SK-N-SH (cell line): ENCODE measurements around the gene OR51D1. TPM values are rescaled to one million over a fixed set of nuclear protein-coding genes. Genes with fewer than 3 reads are reported as not detected.
A peak's percentile ranks its signal among the peaks of the same experiment; 100 is the strongest.

Source experiments
- CTCF ChIA-PET: fragments of 300-600, 350-600 bp; formaldehyde crosslinking; extraction: SDS; loops from one replicate; lab custom pipeline; 2021; lab: Yijun Ruan, JAX
- POLR2A ChIA-PET: fragments of 350-600 bp; sonication (Branson Sonifier 250); formaldehyde crosslinking; extraction: SDS; loops from one replicate; lab custom pipeline; 2020; ENCODE audit warnings: antibody characterized with exemption, inconsistent platforms; lab: Yijun Ruan, JAX
- DNase-seq: peaks from one replicate; pipeline ENCODE4 v3.0.0; 2012
- H2AFZ ChIP-seq: fragments of 200-600 bp; sonication (generic); 2 replicates; pipeline ENCODE4 v1.8.1; 2016; ENCODE audit warnings: antibody characterized with exemption, mild to moderate bottlenecking, low read depth
- H3F3A ChIP-seq: fragments of 200-600 bp; sonication (generic); replicated peaks from 2 replicates; pipeline ENCODE3; 2016; ENCODE audit warnings: antibody characterized with exemption, mild to moderate bottlenecking; ENCODE audit not compliant: insufficient read depth
- H3K27ac ChIP-seq, 2 experiments: fragments of 200-500 bp in 1 of 2; fragments of 200-600 bp in 1 of 2; sonication (Bioruptor generic) in 1 of 2; sonication (generic), shearing (Covaris generic) in 1 of 2; 2 replicates each; pipeline versions ENCODE4 v1.5.1 to v1.6.1; 2014 to 2016; ENCODE audit warnings: low read depth in 2 of 2, inconsistent platforms in 1 of 2, low read length in 1 of 2, mild to moderate bottlenecking in 1 of 2, mixed read lengths in 1 of 2
- H3K27me3 ChIP-seq: fragments of 200-600 bp; sonication (generic), shearing (Covaris generic); 2 replicates; pipeline ENCODE4 v1.6.1; 2016; ENCODE audit warnings: mixed run types; ENCODE audit not compliant: insufficient read depth
- H3K36me3 ChIP-seq, 2 experiments: fragments of 200-500 bp in 1 of 2; fragments of 200-600 bp in 1 of 2; sonication (Bioruptor generic) in 1 of 2; sonication (generic) in 1 of 2; replicated peaks in 1 of 2; 2 replicates each; pipeline versions ENCODE3 to v1.5.1; 2014 to 2016; ENCODE audit warnings: low read length in 1 of 2, mild to moderate bottlenecking in 1 of 2; ENCODE audit not compliant: insufficient read depth in 2 of 2, control insufficient read depth in 1 of 2
- H3K4me1 ChIP-seq, 2 experiments: fragments of 200-500 bp in 1 of 2; fragments of 200-600 bp in 1 of 2; sonication (Bioruptor generic) in 1 of 2; sonication (generic), shearing (Covaris generic) in 1 of 2; 2 replicates each; pipeline versions ENCODE4 v1.5.1 to v1.6.1; 2014 to 2016; ENCODE audit warnings: low read depth in 1 of 2, low read length in 1 of 2, mixed run types in 1 of 2; ENCODE audit not compliant: insufficient read depth in 2 of 2, control insufficient read depth in 1 of 2
- H3K4me2 ChIP-seq: fragments of 200-600 bp; sonication (generic), shearing (Covaris generic); 2 replicates; pipeline ENCODE4 v1.6.1; 2017; ENCODE audit warnings: mixed run types
- H3K4me3 ChIP-seq, 2 experiments: fragments of 200-500 bp in 1 of 2; fragments of 200-600 bp in 1 of 2; sonication (Bioruptor generic) in 1 of 2; sonication (generic), shearing (Covaris generic) in 1 of 2; 2 replicates each; pipeline versions ENCODE4 v1.5.1 to v1.8.1; 2014 to 2016; ENCODE audit warnings: low read depth in 2 of 2, inconsistent platforms in 1 of 2, low read length in 1 of 2, mild to moderate bottlenecking in 1 of 2, mixed read lengths in 1 of 2, moderate library complexity in 1 of 2
- H3K79me2 ChIP-seq: fragments of 200-600 bp; sonication (generic); 2 replicates; pipeline ENCODE4 v1.8.1; 2017; ENCODE audit warnings: mild to moderate bottlenecking; ENCODE audit not compliant: insufficient read depth
- H3K9ac ChIP-seq: fragments of 200-600 bp; sonication (generic); 2 replicates; pipeline ENCODE4 v1.6.1; 2017; ENCODE audit warnings: mixed run types
- H3K9me2 ChIP-seq: fragments of 200-600 bp; sonication (generic); 2 replicates; pipeline ENCODE4 v1.6.1; 2017; ENCODE audit warnings: mixed run types
- H3K9me3 ChIP-seq: fragments of 200-600 bp; sonication (generic); 2 replicates; pipeline ENCODE4 v1.6.1; 2017; ENCODE audit warnings: mixed run types, mild to moderate bottlenecking, moderate library complexity
- H4K20me1 ChIP-seq: fragments of 200-600 bp; sonication (generic); 2 replicates; pipeline ENCODE4 v1.6.1; 2017; ENCODE audit warnings: mild to moderate bottlenecking, mixed run types; ENCODE audit not compliant: insufficient read depth
- CHD2 ChIP-seq: fragments of 150-350 bp; IDR thresholded peaks from 2 replicates; pipeline ENCODE4 v1.6.1; 2018; ENCODE audit warnings: low read length; ENCODE audit not compliant: partially characterized antibody
- ELF1 ChIP-seq: IDR thresholded peaks from 2 replicates; pipeline ENCODE4 v1.4.0; 2012
- EZH2phosphoT487 ChIP-seq: fragments of 200-600 bp; sonication (generic); IDR thresholded peaks from 2 replicates; pipeline ENCODE4 v1.6.1; 2017; ENCODE audit warnings: low read depth, mixed run types, mild to moderate bottlenecking, antibody characterized with exemption, moderate library complexity, borderline replicate concordance
- FOXJ3 ChIP-seq: sonication (generic); formaldehyde crosslinking; IDR thresholded peaks from 2 replicates; pipeline ENCODE4 v1.5.1; 2020; ENCODE audit warnings: mild to moderate bottlenecking, missing genetic modification reagents
- FOXM1 ChIP-seq: IDR thresholded peaks from 2 replicates; pipeline ENCODE4 v1.4.0; 2012; ENCODE audit warnings: low read depth, mild to moderate bottlenecking
- GABPA ChIP-seq: IDR thresholded peaks from 2 replicates; pipeline ENCODE4 v1.4.0; 2012; ENCODE audit warnings: low read depth, mild to moderate bottlenecking
- GATA2 ChIP-seq: sonication (generic); formaldehyde crosslinking; IDR thresholded peaks from 2 replicates; pipeline ENCODE4 v1.5.0; 2020; ENCODE audit warnings: mild to moderate bottlenecking, missing genetic modification reagents
- JUND ChIP-seq: IDR thresholded peaks from 2 replicates; pipeline ENCODE4 v1.4.0; 2012
- MEF2A ChIP-seq: IDR thresholded peaks from 2 replicates; pipeline ENCODE4 v1.4.0; 2012; ENCODE audit warnings: low read depth, borderline replicate concordance
- MXI1 ChIP-seq: IDR thresholded peaks from 2 replicates; pipeline ENCODE4 v1.6.1; 2012; ENCODE audit warnings: mild to moderate bottlenecking, low read depth, low read length, improper control_type of control experiment
- NRF1 ChIP-seq: IDR thresholded peaks from 2 replicates; pipeline ENCODE4 v1.6.1; 2012; ENCODE audit warnings: low read depth, mild to moderate bottlenecking, low read length
- POLR2AphosphoS5 ChIP-seq: IDR thresholded peaks from 2 replicates; pipeline ENCODE4 v1.6.1; 2012; ENCODE audit warnings: low read depth, low read length
- RAD21 ChIP-seq: IDR thresholded peaks from 2 replicates; pipeline ENCODE4 v1.6.1; 2012; ENCODE audit warnings: mild to moderate bottlenecking, low read length
- RCOR1 ChIP-seq: fragments of 150-350 bp; IDR thresholded peaks from 2 replicates; pipeline ENCODE4 v1.6.1; 2017; ENCODE audit warnings: antibody characterized with exemption, low read length
- RFX5 ChIP-seq: IDR thresholded peaks from 2 replicates; pipeline ENCODE4 v1.6.1; 2012; ENCODE audit warnings: mild to moderate bottlenecking, improper control_type of control experiment, low read length
- SMC3 ChIP-seq: IDR thresholded peaks from 2 replicates; pipeline ENCODE4 v1.6.1; 2012; ENCODE audit warnings: low read depth, low read length, improper control_type of control experiment
- TAF1 ChIP-seq: IDR thresholded peaks from 2 replicates; pipeline ENCODE4 v1.6.1; 2012; ENCODE audit warnings: low read depth, mild to moderate bottlenecking, low read length, moderate library complexity, borderline replicate concordance
- TCF12 ChIP-seq: IDR thresholded peaks from 2 replicates; pipeline ENCODE4 v1.4.0; 2012
- WGBS: methylation state at CpG from one replicate; pipeline ENCODE4 v1.1.6; 2017; ENCODE audit warnings: low lambda C conversion rate; 5-methylcytosine and 5-hydroxymethylcytosine counted together
- polyA plus RNA-seq, 3 experiments: library from polyadenylated mRNA; depleted of rRNA; stranded (reverse); fragments of >200 nt; gene quantifications; 2 replicates each; pipeline ENCODE4 v1.2.3, GENCODE V29; 2012
- TF ChIP-seq, protein P1 (sequence below): IDR thresholded peaks from 2 replicates; pipeline ENCODE4; 2012
- TF ChIP-seq, protein P2 (sequence below): fragments of 150-350 bp; IDR thresholded peaks from 2 replicates; pipeline ENCODE4 v1.6.1; 2017; ENCODE audit warnings: antibody characterized with exemption, low read length, low read depth, borderline replicate concordance
- TF ChIP-seq, protein P3 (sequence below): IDR thresholded peaks from 2 replicates; pipeline ENCODE4 v1.6.1; 2012; ENCODE audit warnings: mild to moderate bottlenecking, low read depth, low read length, moderate library complexity
- TF ChIP-seq, protein P4 (sequence below): IDR thresholded peaks from 2 replicates; pipeline ENCODE4 v1.4.0; 2012; ENCODE audit warnings: low read depth, borderline replicate concordance
- TF ChIP-seq, protein P5 (sequence below): IDR thresholded peaks from 2 replicates; pipeline ENCODE4 v1.4.0; 2012; ENCODE audit warnings: low read depth
- TF ChIP-seq, protein P6 (sequence below): fragments of 200-600 bp; sonication (generic); IDR thresholded peaks from 2 replicates; pipeline ENCODE4 v1.6.1; 2017; ENCODE audit warnings: antibody characterized with exemption, mild to moderate bottlenecking, moderate library complexity

The OR51D1 gene
- polyA plus RNA-seq, 1 of the 3 experiments (the other 2 are of a cell fraction) = not detected

DNA sequence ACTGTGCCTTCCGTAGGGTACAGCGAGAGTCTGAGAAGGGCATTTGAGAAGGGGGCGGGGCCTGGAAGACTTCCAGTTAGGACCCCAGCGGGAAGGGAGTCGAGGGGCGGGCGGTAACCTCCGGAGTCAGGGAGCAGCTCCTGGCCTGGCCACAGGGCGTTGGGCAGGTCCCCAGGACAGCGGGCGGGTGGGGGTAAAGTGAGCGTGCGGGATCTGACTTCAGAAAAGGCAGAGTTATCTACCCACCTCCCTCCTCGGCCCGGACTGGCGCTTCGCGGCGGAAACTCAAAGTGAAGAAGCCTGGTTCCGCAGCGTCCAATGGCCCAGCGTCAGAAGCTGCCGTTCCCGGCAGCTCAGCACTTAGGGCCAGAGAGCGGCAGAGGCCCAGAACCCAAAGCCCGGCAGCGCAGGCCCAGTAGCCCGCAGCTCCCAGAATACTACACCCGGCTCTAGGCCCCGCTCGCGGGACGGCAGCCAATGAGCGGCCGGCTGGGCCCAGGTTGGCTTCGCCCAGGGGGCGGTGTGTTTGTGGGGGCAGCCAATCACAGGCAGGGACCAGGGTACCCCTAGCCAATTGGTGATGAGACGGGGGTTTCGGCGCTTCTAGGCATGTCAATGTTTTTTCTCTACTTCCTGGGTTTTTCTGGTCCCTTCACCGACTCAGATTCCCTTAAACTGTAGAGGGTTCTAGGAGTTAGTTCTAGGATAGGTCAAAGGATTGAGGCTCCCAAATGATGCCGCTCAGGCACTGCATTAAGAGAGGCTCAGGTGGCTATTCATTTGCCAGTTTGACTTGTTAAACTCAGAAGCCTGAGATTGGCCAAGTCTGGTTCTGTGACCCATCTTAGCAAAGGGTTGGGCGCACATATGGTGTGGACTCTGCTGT, 29.3 kb upstream of the OR51D1 start, which contains the start of gene TRIM68:
Gene TRIM68 (minus strand): TSS at position 451 of the 886 bp plus-strand sequence. CDS start 2,727 bp downstream, outside the sequence.
- CTCF ChIA-PET = interaction anchor here (0.6 to 2.9 kb wide), 5 partner anchors 9 to 57 kb away, joined by 3 to 10 read pairs (median 4); partner anchors contain the start of gene OR51D1
- H3K27ac ChIP-seq = peak within 1 kb of the TSS; percentile 80 to 89
- POLR2A ChIA-PET = interaction anchor here (1.2 kb wide), 1 partner anchor 9 kb away, joined by 4 read pairs; no protein-coding TSS in a partner anchor
- H3K79me2 ChIP-seq = no peaks in the 10 kb centered on the region; the same call in 1 of the 2 replicates
- peak within 1 kb of the TSS; percentile 76 for H3K4me2 ChIP-seq
- H4K20me1 ChIP-seq = no peaks in the 10 kb centered on the region
- peak within 1 kb of the TSS; percentile 73 to 79 for H3K4me3 ChIP-seq
- H3K9me3 ChIP-seq = no peaks in the 10 kb centered on the region
- H3K36me3 ChIP-seq = peaks cover 12 to 15% of the 10 kb centered on the region in 2 experiments
- H3K4me1 ChIP-seq = peaks cover 0 to 10% of the 10 kb centered on the region in 2 experiments; a peak in 3 of 4 replicates
- peak within 1 kb of the TSS; percentile 81 for H3K9ac ChIP-seq
- peak; percentile 96 for DNase-seq
- WGBS = 7% methylated on average over 27 of the region's 43 CpGs
- H3K9me2 ChIP-seq = no peaks in the 10 kb centered on the region
- peak within 1 kb of the TSS; percentile 97 for H2AFZ ChIP-seq
- H3F3A ChIP-seq = no peaks in the 10 kb centered on the region
- no peaks in the 10 kb centered on the region for H3K27me3 ChIP-seq
- TF ChIP-seq GABPA (peak; percentile 35; the same call in 1 of the 2 replicates), NRF1 (peak; percentile 63), CHD2 (peak; percentile 70), RFX5 (peak; percentile 76; the same call in 1 of the 2 replicates), GATA2 (CRISPR knock-in tag) (no peak), ELF1 (peak; percentile 92), RAD21 (no peak), SMC3 (no peak), JUND (no peak), RCOR1 (peak; percentile 23; the same call in 1 of the 2 replicates), TCF12 (no peak), POLR2AphosphoS5 (peak; percentile 77), MXI1 (0 out of 2 replicates have a peak, but pooled peaks have one; percentile 28), FOXM1 (no peak), TAF1 (peak; percentile 50), MEF2A (no peak), EZH2phosphoT487 (no peak), FOXJ3 (CRISPR knock-in tag) (no peak)
- TF ChIP-seq, protein P1, sequence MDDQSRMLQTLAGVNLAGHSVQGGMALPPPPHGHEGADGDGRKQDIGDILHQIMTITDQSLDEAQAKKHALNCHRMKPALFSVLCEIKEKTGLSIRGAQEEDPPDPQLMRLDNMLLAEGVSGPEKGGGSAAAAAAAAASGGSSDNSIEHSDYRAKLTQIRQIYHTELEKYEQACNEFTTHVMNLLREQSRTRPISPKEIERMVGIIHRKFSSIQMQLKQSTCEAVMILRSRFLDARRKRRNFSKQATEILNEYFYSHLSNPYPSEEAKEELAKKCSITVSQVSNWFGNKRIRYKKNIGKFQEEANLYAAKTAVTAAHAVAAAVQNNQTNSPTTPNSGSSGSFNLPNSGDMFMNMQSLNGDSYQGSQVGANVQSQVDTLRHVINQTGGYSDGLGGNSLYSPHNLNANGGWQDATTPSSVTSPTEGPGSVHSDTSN = no peak
- TF ChIP-seq, protein P2, sequence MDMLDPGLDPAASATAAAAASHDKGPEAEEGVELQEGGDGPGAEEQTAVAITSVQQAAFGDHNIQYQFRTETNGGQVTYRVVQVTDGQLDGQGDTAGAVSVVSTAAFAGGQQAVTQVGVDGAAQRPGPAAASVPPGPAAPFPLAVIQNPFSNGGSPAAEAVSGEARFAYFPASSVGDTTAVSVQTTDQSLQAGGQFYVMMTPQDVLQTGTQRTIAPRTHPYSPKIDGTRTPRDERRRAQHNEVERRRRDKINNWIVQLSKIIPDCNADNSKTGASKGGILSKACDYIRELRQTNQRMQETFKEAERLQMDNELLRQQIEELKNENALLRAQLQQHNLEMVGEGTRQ = no peak
- TF ChIP-seq, protein P3, sequence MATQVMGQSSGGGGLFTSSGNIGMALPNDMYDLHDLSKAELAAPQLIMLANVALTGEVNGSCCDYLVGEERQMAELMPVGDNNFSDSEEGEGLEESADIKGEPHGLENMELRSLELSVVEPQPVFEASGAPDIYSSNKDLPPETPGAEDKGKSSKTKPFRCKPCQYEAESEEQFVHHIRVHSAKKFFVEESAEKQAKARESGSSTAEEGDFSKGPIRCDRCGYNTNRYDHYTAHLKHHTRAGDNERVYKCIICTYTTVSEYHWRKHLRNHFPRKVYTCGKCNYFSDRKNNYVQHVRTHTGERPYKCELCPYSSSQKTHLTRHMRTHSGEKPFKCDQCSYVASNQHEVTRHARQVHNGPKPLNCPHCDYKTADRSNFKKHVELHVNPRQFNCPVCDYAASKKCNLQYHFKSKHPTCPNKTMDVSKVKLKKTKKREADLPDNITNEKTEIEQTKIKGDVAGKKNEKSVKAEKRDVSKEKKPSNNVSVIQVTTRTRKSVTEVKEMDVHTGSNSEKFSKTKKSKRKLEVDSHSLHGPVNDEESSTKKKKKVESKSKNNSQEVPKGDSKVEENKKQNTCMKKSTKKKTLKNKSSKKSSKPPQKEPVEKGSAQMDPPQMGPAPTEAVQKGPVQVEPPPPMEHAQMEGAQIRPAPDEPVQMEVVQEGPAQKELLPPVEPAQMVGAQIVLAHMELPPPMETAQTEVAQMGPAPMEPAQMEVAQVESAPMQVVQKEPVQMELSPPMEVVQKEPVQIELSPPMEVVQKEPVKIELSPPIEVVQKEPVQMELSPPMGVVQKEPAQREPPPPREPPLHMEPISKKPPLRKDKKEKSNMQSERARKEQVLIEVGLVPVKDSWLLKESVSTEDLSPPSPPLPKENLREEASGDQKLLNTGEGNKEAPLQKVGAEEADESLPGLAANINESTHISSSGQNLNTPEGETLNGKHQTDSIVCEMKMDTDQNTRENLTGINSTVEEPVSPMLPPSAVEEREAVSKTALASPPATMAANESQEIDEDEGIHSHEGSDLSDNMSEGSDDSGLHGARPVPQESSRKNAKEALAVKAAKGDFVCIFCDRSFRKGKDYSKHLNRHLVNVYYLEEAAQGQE = no peak
- TF ChIP-seq, protein P4, sequence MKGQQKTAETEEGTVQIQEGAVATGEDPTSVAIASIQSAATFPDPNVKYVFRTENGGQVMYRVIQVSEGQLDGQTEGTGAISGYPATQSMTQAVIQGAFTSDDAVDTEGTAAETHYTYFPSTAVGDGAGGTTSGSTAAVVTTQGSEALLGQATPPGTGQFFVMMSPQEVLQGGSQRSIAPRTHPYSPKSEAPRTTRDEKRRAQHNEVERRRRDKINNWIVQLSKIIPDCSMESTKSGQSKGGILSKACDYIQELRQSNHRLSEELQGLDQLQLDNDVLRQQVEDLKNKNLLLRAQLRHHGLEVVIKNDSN = no peak
- TF ChIP-seq, protein P5, sequence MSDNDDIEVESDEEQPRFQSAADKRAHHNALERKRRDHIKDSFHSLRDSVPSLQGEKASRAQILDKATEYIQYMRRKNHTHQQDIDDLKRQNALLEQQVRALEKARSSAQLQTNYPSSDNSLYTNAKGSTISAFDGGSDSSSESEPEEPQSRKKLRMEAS = peak; percentile 61; the same call in 1 of the 2 replicates
- TF ChIP-seq, protein P6, sequence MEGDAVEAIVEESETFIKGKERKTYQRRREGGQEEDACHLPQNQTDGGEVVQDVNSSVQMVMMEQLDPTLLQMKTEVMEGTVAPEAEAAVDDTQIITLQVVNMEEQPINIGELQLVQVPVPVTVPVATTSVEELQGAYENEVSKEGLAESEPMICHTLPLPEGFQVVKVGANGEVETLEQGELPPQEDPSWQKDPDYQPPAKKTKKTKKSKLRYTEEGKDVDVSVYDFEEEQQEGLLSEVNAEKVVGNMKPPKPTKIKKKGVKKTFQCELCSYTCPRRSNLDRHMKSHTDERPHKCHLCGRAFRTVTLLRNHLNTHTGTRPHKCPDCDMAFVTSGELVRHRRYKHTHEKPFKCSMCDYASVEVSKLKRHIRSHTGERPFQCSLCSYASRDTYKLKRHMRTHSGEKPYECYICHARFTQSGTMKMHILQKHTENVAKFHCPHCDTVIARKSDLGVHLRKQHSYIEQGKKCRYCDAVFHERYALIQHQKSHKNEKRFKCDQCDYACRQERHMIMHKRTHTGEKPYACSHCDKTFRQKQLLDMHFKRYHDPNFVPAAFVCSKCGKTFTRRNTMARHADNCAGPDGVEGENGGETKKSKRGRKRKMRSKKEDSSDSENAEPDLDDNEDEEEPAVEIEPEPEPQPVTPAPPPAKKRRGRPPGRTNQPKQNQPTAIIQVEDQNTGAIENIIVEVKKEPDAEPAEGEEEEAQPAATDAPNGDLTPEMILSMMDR = no peak
